Lower leg skin (tissue), 4 donors: ENCODE measurements around the gene PLXNB1. TPM values are rescaled to one million over a fixed set of nuclear protein-coding genes. Genes with fewer than 3 reads are reported as not detected.

ENCODE experiments used
- DNase-seq, 2 donors: peaks; one replicate each; pipeline ENCODE4 v3.0.0-alpha.2; 2019; ENCODE audit warnings: low spot score in 2 of 2
- H3K4me3 ChIP-seq: fragments of 200-600 bp; sonication (generic); 2 replicates; pipeline ENCODE4 v1.5.1; 2017; ENCODE audit warnings: mild to moderate bottlenecking, low read depth; ENCODE audit not compliant: poor library complexity, severe bottlenecking
- CTCF ChIP-seq, 3 donors: fragments of 450-650 bp; IDR thresholded peaks; one replicate each; pipeline ENCODE4 v1.5.1; 2016; ENCODE audit warnings: antibody characterized with exemption in 3 of 3, mild to moderate bottlenecking in 3 of 3, moderate library complexity in 2 of 3
- POLR2A ChIP-seq, 2 donors: fragments of 450-650 bp; IDR thresholded peaks; one replicate each; pipeline ENCODE4 v1.6.1; 2016 to 2017; ENCODE audit warnings: antibody characterized with exemption in 2 of 2, mild to moderate bottlenecking in 1 of 2, moderate library complexity in 1 of 2
- WGBS, 2 donors: methylation state at CpG; one replicate each; pipeline ENCODE4 v1.1.5; 2018; 5-methylcytosine and 5-hydroxymethylcytosine counted together
- intact Hi-C: fragments of 100-400 bp; cut with DNase I; formaldehyde crosslinking; loops from one replicate; pipeline ENCODE4 v1.15.0; 2023; ENCODE audit warnings: low total_unique reads
- total RNA-seq, 4 donors: library from RNA; depleted of rRNA; stranded (reverse); fragments of >200 nt; gene quantifications; one replicate each; pipeline ENCODE4 v1.1.0, GENCODE V29; 2016

The PLXNB1 gene
- total RNA-seq, 4 donors from 2014 or later, result 111 to 227 (median 145) TPM

- DNase-seq, result peak in 1 of 2 donors; percentile 76
- H3K4me3 ChIP-seq, result no peak overlapping the region
- intact Hi-C loops, result loop anchor here (2.0 kb wide), 1 partner anchor 36 kb away; no protein-coding TSS in a partner anchor
- WGBS, 2 donors, result 87% methylated on average over 7 of the region's 7 CpGs
- no peak for TF ChIP-seq POLR2A (IDR thresholded peaks at IDR 0.05)
- no peak for TF ChIP-seq CTCF (IDR thresholded peaks at IDR 0.05)
Measured at GRCh38 chr3:48436855-48437254, 7.0 kb upstream of the PLXNB1 start.

- TF ChIP-seq POLR2A (IDR thresholded peaks at IDR 0.05), result no peak
- no peak for TF ChIP-seq CTCF (IDR thresholded peaks at IDR 0.05)
- WGBS, 2 donors, result 0% methylated on average over 1 of the region's 1 CpG
- intact Hi-C loops, result loop anchor here (2.0 kb wide), 1 partner anchor 36 kb away; no protein-coding TSS in a partner anchor
- H3K4me3 ChIP-seq, result no peak overlapping the region
- peak in 1 of 2 donors; percentile 84 for DNase-seq
Measured at GRCh38 chr3:48436477-48436787, 6.5 kb upstream of the PLXNB1 start.

GRCh38 chr3:48435774-48436476 lies 6.0 kb upstream of the PLXNB1 start:
- peak; percentile 91 to 97 for DNase-seq
- WGBS, 2 donors, result 34 to 37% methylated on average over 7 of the region's 7 CpGs
- no peak overlapping the region for H3K4me3 ChIP-seq
- TF ChIP-seq POLR2A (IDR thresholded peaks at IDR 0.05), result no peak
- TF ChIP-seq CTCF (IDR thresholded peaks at IDR 0.05), result peak in 1 of 3 donors; percentile 99
- intact Hi-C loops, result loop anchor here (2.0 kb wide), 2 partner anchors 35 to 163 kb away; no protein-coding TSS in a partner anchor

- intact Hi-C loops, result loop anchor here (2.0 kb wide), 1 partner anchor 162 kb away; no protein-coding TSS in a partner anchor
- H3K4me3 ChIP-seq, result no peak overlapping the region
- 79 to 84% methylated on average over 4 of the region's 4 CpGs for WGBS, 2 donors
- DNase-seq, result no peak
- TF ChIP-seq POLR2A (IDR thresholded peaks at IDR 0.05) (no peak), CTCF (IDR thresholded peaks at IDR 0.05) (no peak)
Measured at GRCh38 chr3:48435223-48435595, 5.3 kb upstream of the PLXNB1 start.

GRCh38 chr3:48434591-48435222 lies 4.8 kb upstream of the PLXNB1 start:
- no peak overlapping the region for H3K4me3 ChIP-seq
- intact Hi-C loops, result loop anchor here (2.0 kb wide), 1 partner anchor 162 kb away; no protein-coding TSS in a partner anchor
- peak in 1 of 2 donors; percentile 86 for DNase-seq
- WGBS, 2 donors, result 43 to 47% methylated on average over 10 to 12 of the region's 15 CpGs
- no peak for TF ChIP-seq POLR2A (IDR thresholded peaks at IDR 0.05)
- no peak for TF ChIP-seq CTCF (IDR thresholded peaks at IDR 0.05)
